ENCODE measurements around the gene TMEM232. TPM values are rescaled to one million over a fixed set of nuclear protein-coding genes. Genes with fewer than 3 reads are reported as not detected.
"Not testable (repeated sequence)": the region's sequence is repeated elsewhere in the genome, so short reads cannot be mapped to it uniquely, and the experiment has no call there.

The TMEM232 gene
- total RNA-seq, 4 donors from 2014 or later: 0.53 to 3.1 (median 1.5) TPM

GRCh38 chr5:110735556-110735955, 9.1 kb upstream of the TMEM232 start:
- no peaks in the 10 kb centered on the region for H3K9me3 ChIP-seq
- no peak overlapping the region for H3K27ac ChIP-seq
- peaks cover 0 to 3% (median 0%) of the 10 kb centered on the region in 4 donors for H3K27me3 ChIP-seq
- H3K4me1 ChIP-seq: peaks cover 6 to 20% (median 9%) of the 10 kb centered on the region in 3 donors
- no peak overlapping the region for H3K4me3 ChIP-seq
- 38 to 56% methylated on average over 1 of the region's 1 CpG for WGBS, 2 donors
- H3K36me3 ChIP-seq: no peaks in the 10 kb centered on the region
- no peak for DNase-seq
- intact Hi-C loops (cut with DNase I): no loop called here
- TF ChIP-seq CTCF (IDR thresholded peaks at IDR 0.05) (no peak), POLR2A (IDR thresholded peaks at IDR 0.05) (no peak)

- 90 to 98% methylated on average over 2 of the region's 2 CpGs for WGBS, 2 donors
- DNase-seq: no peak
- TF ChIP-seq POLR2A (IDR thresholded peaks at IDR 0.05): no peak
- no peak for TF ChIP-seq CTCF (IDR thresholded peaks at IDR 0.05)
- H3K27me3 ChIP-seq: peaks cover 0 to 3% (median 0%) of the 10 kb centered on the region in 4 donors
- no peaks in the 10 kb centered on the region for H3K36me3 ChIP-seq
- H3K9me3 ChIP-seq: no peaks in the 10 kb centered on the region
- intact Hi-C loops (cut with DNase I): no loop called here
- H3K4me1 ChIP-seq: peaks cover 0 to 6% (median 0%) of the 10 kb centered on the region in 3 donors
- H3K27ac ChIP-seq: no peak overlapping the region
- H3K4me3 ChIP-seq: no peak overlapping the region
Observed at GRCh38 chr5:110734101-110734500, 7.6 kb upstream of the TMEM232 start.

GRCh38 chr5:110731499-110731898, 5.0 kb upstream of the TMEM232 start:
- 89 to 100% methylated on average over 1 of the region's 2 CpGs for WGBS, 2 donors
- H3K4me1 ChIP-seq; DNase-seq; H3K9me3 ChIP-seq; H3K27ac ChIP-seq; H3K27me3 ChIP-seq; H3K36me3 ChIP-seq; intact Hi-C loops (cut with DNase I); H3K4me3 ChIP-seq: not testable (repeated sequence)

- Histone ChIP-seq H3K4me3 (peak overlapping the region; percentile 34 to 60 (median 44)), H3K27ac (no peak overlapping the region), H3K27me3 (no peaks in the 10 kb centered on the region), H3K36me3 (no peaks in the 10 kb centered on the region), H3K4me1 (peaks cover 0 to 4% (median 0%) of the 10 kb centered on the region in 3 donors), H3K9me3 (no peaks in the 10 kb centered on the region)
- intact Hi-C loops (cut with DNase I): no loop called here
- TF ChIP-seq CTCF (IDR thresholded peaks at IDR 0.05) (peak in 1 of 6 experiments; percentile 26), POLR2A (IDR thresholded peaks at IDR 0.05) (no peak)
- WGBS, 2 donors: 22 to 35% methylated on average over 5 of the region's 5 CpGs
- no peak for DNase-seq
Observed at GRCh38 chr5:110727025-110727314, 499 bp upstream of the TMEM232 start.

- Histone ChIP-seq H3K36me3 (no peaks in the 10 kb centered on the region), H3K4me3 (no peak overlapping the region), H3K27ac (no peak overlapping the region), H3K9me3 (no peaks in the 10 kb centered on the region), H3K4me1 (no peaks in the 10 kb centered on the region), H3K27me3 (no peaks in the 10 kb centered on the region)
- 50 to 52% methylated on average over 2 of the region's 2 CpGs for WGBS, 2 donors
- intact Hi-C loops (cut with DNase I): no loop called here
- TF ChIP-seq POLR2A (IDR thresholded peaks at IDR 0.05) (no peak), CTCF (IDR thresholded peaks at IDR 0.05) (no peak)
- DNase-seq: no peak
Observed at GRCh38 chr5:110718311-110718710, 8.2 kb downstream of the TMEM232 start.

All from esophagus squamous epithelium (tissue), 5 donors.